Smooth muscle cell (in vitro differentiated cells): ENCODE results near the gene SPIRE2. TPM values are rescaled to one million over a fixed set of nuclear protein-coding genes. Genes with fewer than 3 reads are reported as not detected.
A peak's percentile ranks its signal among the peaks of the same experiment; 100 is the strongest.

Source experiments
- DNase-seq: peaks from one replicate; lab custom pipeline; 2025; ENCODE audit not compliant: unreplicated experiment; lab: John Stamatoyannopoulos, UW
- H2AFZ ChIP-seq: fragments of 200-600 bp; sonication (generic); 2 replicates; pipeline ENCODE4 v1.6.0; 2016; ENCODE audit warnings: antibody characterized with exemption, low read depth, mild to moderate bottlenecking
- H3F3A ChIP-seq: fragments of 200-600 bp; sonication (generic); 2 replicates; pipeline ENCODE4 v1.6.0; 2017; ENCODE audit warnings: antibody characterized with exemption, low read depth
- H3K27ac ChIP-seq: fragments of 200-600 bp; sonication (generic); 2 replicates; pipeline ENCODE4 v1.5.1; 2016; ENCODE audit warnings: low read depth, mild to moderate bottlenecking
- H3K27me3 ChIP-seq: fragments of 200-600 bp; sonication (generic); 2 replicates; pipeline ENCODE4 v1.6.1; 2016; ENCODE audit warnings: low read depth, mild to moderate bottlenecking
- H3K36me3 ChIP-seq: fragments of 200-600 bp; sonication (generic); 2 replicates; pipeline ENCODE4 v1.5.1; 2016; ENCODE audit warnings: low read depth
- H3K4me1 ChIP-seq: fragments of 200-600 bp; sonication (generic); 2 replicates; pipeline ENCODE4 v1.5.1; 2016; ENCODE audit warnings: low read depth
- H3K4me2 ChIP-seq: fragments of 200-600 bp; sonication (generic); 2 replicates; pipeline ENCODE4 v1.6.0; 2016; ENCODE audit warnings: mild to moderate bottlenecking
- H3K4me3 ChIP-seq: fragments of 200-600 bp; sonication (generic); 2 replicates; pipeline ENCODE4 v1.5.1; 2016; ENCODE audit warnings: mild to moderate bottlenecking
- H3K79me2 ChIP-seq: fragments of 200-600 bp; sonication (generic); 2 replicates; pipeline ENCODE4 v1.6.0; 2016; ENCODE audit warnings: low read depth, mild to moderate bottlenecking
- H3K9ac ChIP-seq: fragments of 200-600 bp; sonication (generic); 2 replicates; pipeline ENCODE4 v1.6.0; 2016; ENCODE audit warnings: low read depth
- H3K9me3 ChIP-seq: fragments of 200-600 bp; sonication (generic); replicated peaks from 2 replicates; pipeline ENCODE4 v1.5.1; 2016; ENCODE audit warnings: low read depth
- H4K20me1 ChIP-seq: fragments of 200-600 bp; sonication (generic); 2 replicates; pipeline ENCODE4 v1.6.0; 2016; ENCODE audit warnings: low read depth
- WGBS: methylation state at CpG from one replicate; pipeline ENCODE4 v1.1.7; 2016; ENCODE audit warnings: low lambda C conversion rate; 5-methylcytosine and 5-hydroxymethylcytosine counted together
- polyA plus RNA-seq: library from polyadenylated mRNA; unstranded; fragments of >200 nt; fragmentation: Nextera tagmentation; extraction: Ambion mirVana; gene quantifications from 2 replicates; pipeline ENCODE4 v1.2.1, GENCODE V29; 2016
- total RNA-seq: library from RNA; depleted of rRNA; stranded (reverse); fragments of >200 nt; gene quantifications from 2 replicates; pipeline ENCODE4 v1.2.3, GENCODE V29; 2014
- TF ChIP-seq, protein P1 (sequence below): fragments of 200-600 bp; sonication (generic); IDR thresholded peaks from 2 replicates; pipeline ENCODE4 v1.5.1; 2017; ENCODE audit warnings: borderline replicate concordance, mild to moderate bottlenecking, antibody characterized with exemption; ENCODE audit not compliant: insufficient read depth, poor library complexity, severe bottlenecking

SPIRE2 gene
- total and polyA plus RNA-seq, 2 experiments from 2014 or later, result 1.1 to 1.4 TPM

DNA sequence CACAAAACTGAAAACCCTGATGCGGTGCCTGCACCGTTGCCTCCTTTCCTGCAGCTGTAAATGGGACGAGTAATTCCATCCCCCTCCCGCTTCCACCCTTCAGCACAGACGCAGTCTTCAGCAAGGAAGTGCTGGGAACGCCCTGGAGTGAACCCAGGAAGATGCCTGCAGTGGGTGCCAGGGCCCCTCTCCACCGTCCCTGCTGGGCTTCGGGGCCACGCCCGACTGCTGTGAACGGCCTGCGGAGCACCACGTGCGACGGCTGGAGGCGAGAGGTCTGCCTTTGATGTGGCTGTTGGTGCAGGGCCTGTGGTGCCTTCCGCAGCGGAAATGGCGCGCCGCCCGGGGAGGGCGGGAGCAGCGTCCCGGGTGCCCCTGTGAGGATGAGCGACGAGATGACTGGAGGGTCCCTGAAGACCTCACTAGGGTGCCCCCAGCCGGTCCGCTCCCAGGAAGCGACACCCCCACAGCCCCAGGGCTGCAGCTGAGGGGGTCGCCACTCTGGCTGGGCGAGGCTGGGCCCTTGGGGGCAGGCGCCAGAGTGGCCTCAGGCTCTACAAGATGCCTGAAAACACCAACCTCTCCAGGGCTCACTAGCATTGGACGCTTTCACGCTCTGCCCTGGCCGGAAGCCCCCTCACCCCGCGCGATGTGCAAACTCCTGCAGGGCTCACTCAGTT lies 89.6 kb downstream of the SPIRE2 start:
- Histone ChIP-seq H3F3A (peaks cover 19% of the 10 kb centered on the region), H3K36me3 (no peaks in the 10 kb centered on the region), H4K20me1 (no peaks in the 10 kb centered on the region), H3K4me2 (peak overlapping the region; percentile 98), H3K27me3 (no peaks in the 10 kb centered on the region), H3K79me2 (peaks cover 13% of the 10 kb centered on the region), H3K9me3 (no peaks in the 10 kb centered on the region), H3K4me3 (peak overlapping the region; percentile 56), H2AFZ (no peak overlapping the region), H3K9ac (peak overlapping the region; percentile 4), H3K27ac (peak overlapping the region; percentile 48), H3K4me1 (peaks cover 34% of the 10 kb centered on the region)
- peak; percentile 40 for DNase-seq
- under 1% methylated on average over 38 of the region's 39 CpGs for WGBS
- TF ChIP-seq, protein P1, sequence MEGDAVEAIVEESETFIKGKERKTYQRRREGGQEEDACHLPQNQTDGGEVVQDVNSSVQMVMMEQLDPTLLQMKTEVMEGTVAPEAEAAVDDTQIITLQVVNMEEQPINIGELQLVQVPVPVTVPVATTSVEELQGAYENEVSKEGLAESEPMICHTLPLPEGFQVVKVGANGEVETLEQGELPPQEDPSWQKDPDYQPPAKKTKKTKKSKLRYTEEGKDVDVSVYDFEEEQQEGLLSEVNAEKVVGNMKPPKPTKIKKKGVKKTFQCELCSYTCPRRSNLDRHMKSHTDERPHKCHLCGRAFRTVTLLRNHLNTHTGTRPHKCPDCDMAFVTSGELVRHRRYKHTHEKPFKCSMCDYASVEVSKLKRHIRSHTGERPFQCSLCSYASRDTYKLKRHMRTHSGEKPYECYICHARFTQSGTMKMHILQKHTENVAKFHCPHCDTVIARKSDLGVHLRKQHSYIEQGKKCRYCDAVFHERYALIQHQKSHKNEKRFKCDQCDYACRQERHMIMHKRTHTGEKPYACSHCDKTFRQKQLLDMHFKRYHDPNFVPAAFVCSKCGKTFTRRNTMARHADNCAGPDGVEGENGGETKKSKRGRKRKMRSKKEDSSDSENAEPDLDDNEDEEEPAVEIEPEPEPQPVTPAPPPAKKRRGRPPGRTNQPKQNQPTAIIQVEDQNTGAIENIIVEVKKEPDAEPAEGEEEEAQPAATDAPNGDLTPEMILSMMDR, result no peak

DNA sequence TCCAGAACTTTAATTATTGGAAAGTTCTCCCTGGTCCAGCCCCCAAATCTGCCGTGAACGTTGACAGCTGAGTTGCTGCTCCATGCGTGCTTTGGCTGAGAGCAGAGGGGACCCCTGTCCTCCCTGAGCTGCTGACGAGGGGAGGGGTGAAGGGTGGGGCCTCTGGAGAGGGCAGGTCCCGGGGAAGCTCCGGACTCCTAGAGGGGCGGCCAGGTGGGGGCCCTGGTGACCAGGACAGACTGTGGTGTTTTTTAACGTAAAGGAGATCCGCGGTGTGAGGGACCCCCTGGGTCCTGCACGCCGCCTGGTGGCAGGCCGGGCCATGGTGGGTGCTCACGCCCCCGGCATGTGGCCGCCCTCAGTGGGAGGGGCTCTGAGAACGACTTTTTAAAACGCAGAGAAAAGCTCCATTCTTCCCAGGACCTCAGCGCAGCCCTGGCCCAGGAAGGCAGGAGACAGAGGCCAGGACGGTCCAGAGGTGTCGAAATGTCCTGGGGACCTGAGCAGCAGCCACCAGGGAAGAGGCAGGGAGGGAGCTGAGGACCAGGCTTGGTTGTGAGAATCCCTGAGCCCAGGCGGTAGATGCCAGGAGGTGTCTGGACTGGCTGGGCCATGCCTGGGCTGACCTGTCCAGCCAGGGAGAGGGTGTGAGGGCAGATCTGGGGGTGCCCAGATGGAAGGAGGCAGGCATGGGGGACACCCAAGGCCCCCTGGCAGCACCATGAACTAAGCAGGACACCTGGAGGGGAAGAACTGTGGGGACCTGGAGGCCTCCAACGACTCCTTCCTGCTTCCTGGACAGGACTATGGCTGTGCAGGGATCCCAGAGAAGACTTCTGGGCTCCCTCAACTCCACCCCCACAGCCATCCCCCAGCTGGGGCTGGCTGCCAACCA lies 90.4 kb downstream of the SPIRE2 start, which contains the start of gene MC1R:
Gene MC1R, plus strand, starts transcription at position 410 of the 895 bp plus-strand sequence. Its CDS starts 397 bp downstream, at position 807.
- peak within 1 kb of the TSS; percentile 4 for H3K9ac ChIP-seq
- DNase-seq, result peak; percentile 40
- 12% methylated on average over 23 of the region's 23 CpGs for WGBS
- peak within 1 kb of the TSS; percentile 98 for H3K4me2 ChIP-seq
- no peak within 1 kb of the TSS for H2AFZ ChIP-seq
- H3K4me1 ChIP-seq, result peaks cover 34% of the 10 kb centered on the region
- no peaks in the 10 kb centered on the region for H3K9me3 ChIP-seq
- H3K36me3 ChIP-seq, result no peaks in the 10 kb centered on the region
- no peaks in the 10 kb centered on the region for H3K27me3 ChIP-seq
- H3K79me2 ChIP-seq, result peaks cover 19% of the 10 kb centered on the region
- H3K27ac ChIP-seq, result peak within 1 kb of the TSS; percentile 48
- peaks cover 19% of the 10 kb centered on the region for H3F3A ChIP-seq
- TF ChIP-seq, protein P1, result peak; percentile 62
- H3K4me3 ChIP-seq, result peak within 1 kb of the TSS; percentile 56
- H4K20me1 ChIP-seq, result peaks cover 4% of the 10 kb centered on the region

DNA sequence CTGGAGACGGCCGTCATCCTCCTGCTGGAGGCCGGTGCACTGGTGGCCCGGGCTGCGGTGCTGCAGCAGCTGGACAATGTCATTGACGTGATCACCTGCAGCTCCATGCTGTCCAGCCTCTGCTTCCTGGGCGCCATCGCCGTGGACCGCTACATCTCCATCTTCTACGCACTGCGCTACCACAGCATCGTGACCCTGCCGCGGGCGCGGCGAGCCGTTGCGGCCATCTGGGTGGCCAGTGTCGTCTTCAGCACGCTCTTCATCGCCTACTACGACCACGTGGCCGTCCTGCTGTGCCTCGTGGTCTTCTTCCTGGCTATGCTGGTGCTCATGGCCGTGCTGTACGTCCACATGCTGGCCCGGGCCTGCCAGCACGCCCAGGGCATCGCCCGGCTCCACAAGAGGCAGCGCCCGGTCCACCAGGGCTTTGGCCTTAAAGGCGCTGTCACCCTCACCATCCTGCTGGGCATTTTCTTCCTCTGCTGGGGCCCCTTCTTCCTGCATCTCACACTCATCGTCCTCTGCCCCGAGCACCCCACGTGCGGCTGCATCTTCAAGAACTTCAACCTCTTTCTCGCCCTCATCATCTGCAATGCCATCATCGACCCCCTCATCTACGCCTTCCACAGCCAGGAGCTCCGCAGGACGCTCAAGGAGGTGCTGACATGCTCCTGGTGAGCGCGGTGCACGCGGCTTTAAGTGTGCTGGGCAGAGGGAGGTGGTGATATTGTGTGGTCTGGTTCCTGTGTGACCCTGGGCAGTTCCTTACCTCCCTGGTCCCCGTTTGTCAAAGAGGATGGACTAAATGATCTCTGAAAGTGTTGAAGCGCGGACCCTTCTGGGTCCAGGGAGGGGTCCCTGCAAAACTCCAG lies 91.5 kb downstream of the SPIRE2 start:
- Histone ChIP-seq H3K27ac (peak overlapping the region; percentile 99), H3K36me3 (no peaks in the 10 kb centered on the region), H3K9me3 (no peaks in the 10 kb centered on the region), H3K4me2 (peak overlapping the region; percentile 98), H3K27me3 (no peaks in the 10 kb centered on the region), H3K79me2 (peaks cover 29% of the 10 kb centered on the region), H3F3A (peaks cover 19% of the 10 kb centered on the region), H3K4me1 (peaks cover 34% of the 10 kb centered on the region), H3K4me3 (no peak overlapping the region), H4K20me1 (peaks cover 14% of the 10 kb centered on the region), H2AFZ (no peak overlapping the region), H3K9ac (peak overlapping the region; percentile 40)
- TF ChIP-seq, protein P1, result no peak
- DNase-seq, result no peak
- 96% methylated on average over 52 of the region's 52 CpGs for WGBS
